Ramos (cell line): ENCODE measurements around the gene NUP214.

Experiments used
- in situ Hi-C: fragments of 300-500 bp; cut with MboI; formaldehyde crosslinking; loops from one replicate; pipeline ENCODE4 v1.14.3; 2022; ENCODE audit warnings: low sequenced_read_pairs; ENCODE audit not compliant: unreplicated experiment

The NUP214 gene

DNA sequence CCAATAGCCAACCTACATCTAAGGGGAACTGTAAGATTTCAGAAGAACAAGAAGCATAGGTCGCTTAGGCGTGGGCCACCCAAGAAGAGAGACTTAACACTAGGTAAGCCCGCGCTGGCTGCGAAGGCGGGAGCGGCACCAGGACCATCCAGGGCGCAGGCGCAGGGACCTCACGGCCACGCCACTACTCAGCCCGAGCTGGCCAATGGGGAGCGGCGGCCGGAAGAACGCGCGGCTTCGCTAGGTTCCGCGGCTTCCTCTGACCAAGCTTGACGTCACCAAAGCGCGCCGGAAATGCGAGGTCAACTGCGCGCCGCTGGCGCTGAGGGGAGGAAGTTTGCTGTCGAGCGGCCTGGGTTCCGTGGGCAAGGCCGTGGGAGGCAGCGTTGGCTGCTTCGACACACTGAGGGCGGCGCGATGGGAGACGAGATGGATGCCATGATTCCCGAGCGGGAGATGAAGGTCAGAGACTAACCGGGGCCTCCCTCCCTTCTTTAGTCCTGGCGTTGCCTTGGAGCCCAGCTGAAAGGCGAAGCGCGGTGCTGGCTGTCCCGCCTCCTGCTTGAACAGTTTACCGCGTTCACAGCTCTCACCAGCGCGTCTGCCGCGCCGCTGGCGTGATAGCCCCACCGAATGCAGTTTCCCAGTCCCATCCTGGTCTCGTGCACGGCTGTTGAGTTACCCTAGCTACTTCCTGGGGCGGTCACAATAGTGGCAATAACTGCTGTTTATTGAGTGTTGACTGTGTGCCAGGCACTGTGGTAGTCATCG lies at the start of gene NUP214:
Gene NUP214 (plus strand): TSS at position 299 of the 771 bp plus-strand sequence. CDS start 119 bp downstream, at position 418.
- in situ Hi-C loops, result no loop called here

DNA sequence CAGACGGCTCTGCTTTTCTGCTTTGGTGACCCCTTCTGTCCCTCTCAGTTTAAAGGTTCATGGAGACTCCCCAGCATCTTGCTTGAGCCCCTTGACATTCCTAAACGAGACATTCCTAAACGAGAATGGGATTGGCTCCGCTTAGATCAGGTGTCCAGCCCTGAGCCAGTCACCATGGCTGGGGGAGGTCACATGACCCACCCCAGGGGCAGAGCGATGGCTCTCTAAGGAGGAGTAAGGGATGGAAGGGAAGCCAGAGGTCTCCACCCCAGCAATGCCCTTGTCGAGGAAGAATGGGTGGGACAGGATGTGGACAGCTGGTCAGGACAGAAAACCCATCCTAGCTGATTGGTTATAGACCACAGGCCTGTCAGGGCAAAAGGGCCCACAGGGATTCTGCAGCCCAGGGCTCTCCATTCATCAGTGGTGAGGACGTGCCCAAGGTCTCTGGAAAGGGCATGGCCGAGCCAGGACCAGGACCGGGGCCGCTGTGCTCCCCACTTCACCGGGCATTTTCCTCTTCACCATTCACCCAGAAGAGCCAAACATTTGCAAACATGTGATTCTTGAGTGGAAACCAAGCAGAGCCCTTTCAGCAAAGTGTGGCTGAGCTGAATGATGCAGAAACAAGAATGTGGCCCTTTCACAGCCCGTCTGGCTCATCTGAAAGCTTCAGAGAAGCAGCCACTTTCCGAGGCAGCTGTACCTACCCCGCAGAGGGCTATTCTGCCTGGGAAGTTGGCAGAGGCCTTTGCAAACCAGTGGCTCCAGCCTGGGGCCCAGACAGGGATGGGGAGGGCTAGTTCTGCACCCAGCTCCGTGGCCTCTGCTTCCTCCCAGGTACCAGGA lies 48.8 kb upstream of the NUP214 start:
- in situ Hi-C loops, result no loop called here

DNA sequence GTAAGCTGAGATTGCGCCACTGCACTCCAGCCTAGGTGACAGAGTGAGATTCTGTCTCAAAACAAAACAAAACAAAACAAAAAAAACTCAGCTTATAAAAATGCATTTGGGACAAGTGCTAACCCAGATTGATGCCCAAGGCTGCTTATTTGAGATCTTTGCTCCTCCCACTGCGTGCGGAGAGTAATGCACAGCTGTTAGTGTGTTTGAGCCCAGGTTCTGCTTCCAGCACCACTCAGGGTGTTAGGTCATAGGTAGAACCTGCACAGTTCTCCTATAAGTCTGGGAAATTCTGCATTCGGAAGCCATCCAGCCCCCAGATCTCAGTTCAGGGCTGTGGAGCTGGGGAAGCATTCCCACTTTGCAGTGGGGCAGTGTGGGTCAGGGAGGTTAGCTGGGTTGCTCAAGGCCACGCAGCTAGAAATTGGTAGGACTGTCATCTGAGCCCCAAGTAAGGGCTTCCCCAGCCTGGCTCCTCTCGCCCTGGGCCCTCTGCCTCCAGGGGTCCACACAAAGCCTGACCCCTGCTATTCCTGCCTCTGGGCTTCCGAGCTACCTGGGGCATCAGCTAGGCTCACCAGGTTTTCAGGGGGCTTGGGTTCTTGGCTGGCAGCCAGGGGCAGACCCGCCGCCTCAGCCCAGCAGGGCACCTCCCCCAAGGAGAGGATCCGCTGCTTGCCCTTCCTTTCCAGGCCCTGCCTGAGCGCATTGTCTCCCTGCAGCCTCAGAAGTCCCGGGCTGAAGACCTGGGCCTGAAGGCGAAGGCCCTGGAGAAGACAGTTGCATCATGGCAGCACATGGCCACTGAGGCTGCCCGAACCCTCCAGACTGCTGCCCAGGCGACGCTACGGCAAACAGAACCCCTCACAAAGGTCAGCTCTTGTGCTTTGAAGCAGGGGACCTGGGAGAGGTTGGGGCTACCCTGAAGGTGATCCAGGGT lies 46.7 kb upstream of the NUP214 start:
- in situ Hi-C loops, result no loop called here

DNA sequence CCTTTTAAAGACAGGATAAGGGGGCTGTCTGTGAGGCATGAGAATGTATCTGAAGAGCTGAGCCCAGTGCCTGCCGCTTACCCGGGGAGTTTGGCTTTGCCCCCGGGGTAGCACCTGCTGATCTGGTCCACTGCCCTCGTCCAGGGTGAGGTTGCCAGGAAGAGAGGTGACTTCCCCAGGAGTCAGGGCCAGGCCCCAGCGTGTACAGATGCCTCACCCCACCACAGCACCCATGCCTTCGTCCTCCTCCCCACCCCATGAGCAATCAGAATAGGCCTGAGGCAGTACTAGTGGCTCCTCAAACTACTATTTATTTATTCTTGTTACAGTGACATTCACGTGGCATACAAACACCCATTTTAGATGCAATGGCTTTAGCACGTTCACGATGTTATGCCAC lies 44.8 kb upstream of the NUP214 start:
- in situ Hi-C loops, result no loop called here

DNA sequence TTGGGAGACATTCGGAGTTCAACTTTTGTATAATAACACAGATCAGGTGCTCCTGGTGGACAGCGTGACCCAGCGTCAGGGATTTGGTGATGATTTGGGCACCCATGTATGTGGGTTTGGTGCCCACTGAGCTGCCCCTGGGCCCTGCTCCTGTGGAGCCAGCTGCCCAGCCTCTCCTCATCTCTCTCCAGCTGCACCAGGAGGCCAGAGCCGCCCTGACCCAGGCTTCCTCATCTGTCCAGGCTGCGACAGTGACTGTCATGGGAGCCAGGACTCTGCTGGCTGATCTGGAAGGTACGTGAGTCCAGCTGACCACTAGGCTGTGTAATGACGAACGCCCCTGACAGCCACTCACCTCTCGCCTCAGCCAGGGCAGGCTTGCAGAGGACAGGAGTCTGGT lies 43.5 kb upstream of the NUP214 start:
- in situ Hi-C loops, result no loop called here

DNA sequence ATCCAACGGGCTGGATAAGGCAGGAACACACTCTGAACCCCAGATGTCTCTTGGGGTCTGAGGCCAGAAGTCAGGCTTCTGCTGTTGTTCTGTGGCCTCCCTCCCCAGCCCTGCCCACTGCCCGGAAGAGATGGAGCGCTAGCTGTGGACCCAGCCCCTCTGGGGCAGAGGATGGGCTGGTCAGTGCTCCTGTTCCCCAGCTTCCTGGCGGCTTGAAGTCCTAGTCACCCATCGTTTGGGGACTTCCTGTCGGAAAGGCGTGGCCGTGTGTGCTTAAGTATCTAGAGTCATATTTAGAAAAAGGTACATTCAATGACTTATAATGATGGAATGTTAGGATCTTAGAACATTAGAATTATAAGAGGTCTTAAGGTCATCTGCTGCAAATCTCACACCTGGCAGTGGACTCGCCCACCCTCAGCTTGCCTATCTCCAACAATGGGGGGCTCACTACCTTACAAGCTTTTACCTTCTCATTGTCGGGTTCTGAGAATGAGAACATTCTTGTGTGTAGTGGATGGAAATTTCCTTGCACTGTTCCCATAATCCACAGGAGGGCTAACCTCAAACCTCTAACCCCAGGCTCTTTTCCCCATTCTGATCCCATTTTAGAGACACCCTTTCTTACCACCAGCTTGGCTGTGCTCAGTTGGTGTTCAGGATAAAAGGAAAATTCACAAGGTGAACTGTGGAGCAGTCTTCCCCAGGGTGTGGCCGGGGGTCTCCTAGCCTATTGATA lies 42.4 kb upstream of the NUP214 start:
- in situ Hi-C loops, result no loop called here

DNA sequence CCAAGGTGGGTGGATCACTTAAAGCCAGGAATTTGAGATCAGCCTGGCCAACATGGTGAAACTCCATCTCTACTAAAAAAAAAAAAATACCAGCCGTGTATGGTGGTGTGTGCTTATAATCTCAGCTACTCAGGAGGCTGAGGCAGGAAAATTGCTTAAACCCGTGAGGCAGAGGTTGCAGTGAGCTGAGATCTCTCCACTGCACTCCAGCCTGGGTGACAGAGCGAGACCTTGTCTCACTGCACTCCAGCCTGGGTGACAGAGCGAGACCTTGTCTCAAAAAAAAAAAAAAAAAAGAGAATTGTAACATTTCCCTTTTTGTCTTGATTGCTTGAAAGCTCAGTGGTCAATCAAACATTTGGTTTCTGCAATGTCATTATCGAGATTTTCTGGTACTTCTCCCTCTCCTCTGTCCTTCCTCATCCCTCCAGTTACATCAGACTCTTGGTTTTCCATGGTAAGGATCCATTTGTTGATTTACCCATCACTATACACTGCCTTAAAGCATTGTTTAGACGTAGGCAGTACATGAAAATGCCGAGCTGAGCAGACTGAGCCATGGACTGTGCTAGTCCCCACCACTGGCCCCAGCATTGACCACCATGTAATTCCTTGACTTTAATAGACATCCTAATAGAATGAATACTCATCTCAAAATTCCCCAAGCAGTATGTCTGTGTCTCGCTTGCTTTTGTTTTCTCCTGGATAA lies 40.6 kb upstream of the NUP214 start:
- in situ Hi-C loops, result no loop called here

DNA sequence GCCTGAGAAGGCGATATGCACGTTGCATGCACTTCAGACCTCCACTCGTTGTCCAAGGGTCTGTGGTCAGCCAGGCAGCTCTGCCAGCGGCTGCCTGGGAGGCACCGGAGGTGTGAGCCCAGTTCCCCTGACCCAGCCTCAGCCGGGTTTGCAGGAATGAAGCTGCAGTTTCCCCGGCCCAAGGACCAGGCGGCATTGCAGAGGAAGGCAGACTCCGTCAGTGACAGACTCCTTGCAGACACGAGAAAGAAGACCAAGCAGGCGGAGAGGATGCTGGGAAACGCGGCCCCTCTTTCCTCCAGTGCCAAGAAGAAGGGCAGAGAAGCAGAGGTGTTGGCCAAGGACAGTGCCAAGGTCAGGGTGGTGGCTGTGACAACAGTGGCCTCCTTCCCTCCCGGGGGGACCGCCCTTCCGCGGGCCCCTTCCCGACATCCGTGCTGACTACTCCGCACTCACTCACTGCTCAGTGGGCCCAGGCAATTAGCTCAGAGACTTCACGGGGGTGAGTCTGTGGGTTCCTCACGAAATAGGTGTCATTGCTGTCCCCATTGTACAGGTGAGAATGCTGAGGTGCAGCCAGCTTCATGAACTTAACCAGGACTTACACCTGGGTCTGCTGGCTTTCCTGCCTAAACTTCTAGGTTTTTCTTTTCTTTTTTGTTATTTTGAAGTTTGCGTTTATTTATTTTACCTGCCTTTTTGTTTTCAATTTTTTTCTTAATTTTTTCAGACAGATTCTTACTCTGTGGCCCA lies 39.8 kb upstream of the NUP214 start:
- in situ Hi-C loops, result no loop called here

DNA sequence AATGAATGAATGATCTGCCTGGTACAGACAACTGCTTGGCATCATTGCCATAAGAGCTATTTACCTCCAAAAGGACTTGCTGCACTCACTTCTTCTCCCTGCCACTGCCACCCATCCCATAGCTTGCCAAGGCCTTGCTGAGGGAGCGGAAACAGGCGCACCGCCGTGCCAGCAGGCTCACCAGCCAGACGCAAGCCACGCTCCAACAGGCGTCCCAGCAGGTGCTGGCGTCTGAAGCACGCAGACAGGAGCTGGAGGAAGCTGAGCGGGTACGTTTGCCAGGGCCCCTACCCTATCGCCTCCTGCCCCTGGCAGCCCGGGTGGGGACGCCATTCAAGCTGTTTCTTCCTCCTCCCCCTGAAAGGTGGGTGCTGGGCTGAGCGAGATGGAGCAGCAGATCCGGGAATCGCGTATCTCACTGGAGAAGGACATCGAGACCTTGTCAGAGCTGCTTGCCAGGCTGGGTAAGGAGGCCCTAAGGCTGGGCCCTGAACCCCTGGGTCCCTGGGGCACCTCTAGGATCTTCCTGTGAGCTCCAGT lies 38.0 kb upstream of the NUP214 start:
- in situ Hi-C loops, result no loop called here

DNA sequence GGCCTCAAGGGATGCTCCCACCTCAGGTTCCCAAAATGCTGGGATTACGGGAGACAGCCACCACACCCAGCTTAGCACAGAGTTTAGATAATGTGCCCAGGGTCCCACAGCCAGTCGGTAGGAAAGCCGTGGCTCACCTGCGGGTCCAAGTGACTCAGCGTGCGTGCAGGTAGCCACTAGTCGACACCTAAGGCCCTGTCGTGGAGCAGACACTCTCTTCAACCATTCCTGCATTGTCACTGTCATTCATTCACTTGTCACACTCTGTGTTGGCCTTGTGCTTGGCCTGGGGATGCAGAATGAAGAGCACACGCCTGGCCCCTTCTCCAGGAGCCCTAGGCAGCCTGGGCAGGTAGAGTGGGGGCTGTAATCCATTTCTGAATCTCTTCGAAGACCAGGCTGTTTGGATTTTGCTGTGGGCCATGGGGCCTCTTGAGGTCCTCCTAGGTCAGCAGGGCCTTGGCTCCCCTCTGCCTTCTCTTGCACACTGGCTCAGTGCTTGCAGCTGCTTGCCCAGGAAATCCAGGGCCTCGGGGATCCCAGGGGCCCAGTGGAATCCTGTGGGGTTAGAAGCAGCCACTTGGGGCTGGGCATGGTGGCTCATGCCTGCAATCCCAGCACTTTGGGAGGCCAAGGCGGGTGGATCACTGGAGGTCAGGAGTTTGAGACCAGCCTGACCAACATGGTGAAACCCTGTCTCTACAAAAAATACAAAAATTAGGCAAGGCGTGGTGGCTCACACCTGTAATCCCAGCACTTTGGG lies 35.2 kb upstream of the NUP214 start:
- in situ Hi-C loops, result no loop called here

DNA sequence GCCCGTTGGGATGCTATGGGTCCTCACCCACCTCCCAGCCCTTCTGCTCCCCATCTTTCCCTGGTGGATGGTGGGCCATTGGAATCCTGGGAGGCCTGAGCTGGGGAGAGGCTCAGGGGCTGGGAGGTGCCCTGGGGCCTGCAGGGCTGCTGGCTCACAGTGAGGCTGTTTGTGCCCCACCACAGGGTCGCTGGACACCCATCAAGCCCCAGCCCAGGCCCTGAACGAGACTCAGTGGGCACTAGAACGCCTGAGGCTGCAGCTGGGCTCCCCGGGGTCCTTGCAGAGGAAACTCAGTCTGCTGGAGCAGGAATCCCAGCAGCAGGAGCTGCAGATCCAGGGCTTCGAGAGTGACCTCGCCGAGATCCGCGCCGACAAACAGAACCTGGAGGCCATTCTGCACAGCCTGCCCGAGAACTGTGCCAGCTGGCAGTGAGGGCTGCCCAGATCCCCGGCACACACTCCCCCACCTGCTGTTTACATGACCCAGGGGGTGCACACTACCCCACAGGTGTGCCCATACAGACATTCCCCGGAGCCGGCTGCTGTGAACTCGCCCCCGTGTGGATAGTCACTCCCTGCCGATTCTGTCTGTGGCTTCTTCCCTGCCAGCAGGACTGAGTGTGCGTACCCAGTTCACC lies 33.9 kb upstream of the NUP214 start:
- in situ Hi-C loops, result no loop called here

DNA sequence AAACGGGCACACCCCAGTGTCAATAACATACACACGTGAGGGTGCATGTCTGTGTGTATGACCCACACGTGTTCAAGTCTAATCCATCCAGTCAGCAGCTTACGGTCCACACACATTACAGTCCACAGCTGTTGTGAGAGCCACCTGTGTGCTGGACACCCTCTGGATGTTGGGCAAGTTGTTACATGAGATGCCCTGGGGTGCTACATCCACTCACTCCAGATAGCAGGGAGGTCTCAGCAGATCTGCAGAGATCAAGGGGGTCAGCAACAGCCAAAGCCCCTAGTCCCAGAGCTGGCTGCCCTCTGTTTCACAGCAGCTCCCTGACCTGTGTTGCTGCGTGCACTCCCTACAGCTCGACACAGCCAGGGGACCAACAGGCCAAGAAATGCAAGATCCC lies 33.4 kb upstream of the NUP214 start:
- in situ Hi-C loops, result no loop called here

DNA sequence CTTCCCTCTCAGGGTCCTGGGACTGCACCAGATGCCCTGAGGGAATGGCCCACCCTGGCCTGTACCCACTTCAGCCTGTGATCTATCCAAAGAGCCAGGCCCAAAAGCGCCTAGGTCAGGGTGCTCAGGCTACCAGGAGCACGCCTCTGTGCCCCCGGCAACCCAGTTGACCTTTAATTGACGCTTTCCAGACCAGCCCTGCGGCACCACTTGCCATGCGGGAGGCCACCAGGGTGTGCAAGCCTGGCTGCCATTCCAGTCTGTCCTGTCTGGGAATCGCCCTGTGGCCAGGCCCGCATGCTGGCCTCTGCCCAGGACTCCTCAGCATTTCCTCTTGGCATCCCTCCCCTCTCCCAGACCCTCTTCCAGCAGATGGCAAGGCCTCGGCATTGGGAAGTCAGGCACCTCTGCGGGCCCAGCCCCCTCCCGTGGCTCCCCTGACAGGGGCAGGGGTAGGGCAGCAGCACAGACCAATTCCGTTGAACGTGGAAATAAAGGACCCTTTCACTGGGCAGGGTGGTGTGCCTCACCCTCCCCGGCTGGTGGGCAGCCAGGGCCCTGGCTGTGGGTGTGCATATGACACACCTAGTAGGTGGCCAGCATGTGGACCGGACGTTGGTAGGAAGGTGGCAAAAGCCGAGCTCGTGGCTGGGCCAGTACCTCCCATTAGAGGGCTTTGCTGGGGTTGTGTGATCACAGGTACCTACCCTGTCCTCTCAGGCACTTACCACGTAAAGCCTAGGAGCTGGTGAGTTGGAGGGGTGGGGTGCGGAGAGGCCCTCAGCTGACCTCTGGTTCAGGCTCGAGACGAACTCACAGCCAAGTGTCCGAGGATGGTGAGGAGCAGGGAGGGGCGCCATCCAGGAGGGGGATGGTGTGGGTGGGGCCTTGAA lies 32.6 kb upstream of the NUP214 start:
- in situ Hi-C loops, result no loop called here

DNA sequence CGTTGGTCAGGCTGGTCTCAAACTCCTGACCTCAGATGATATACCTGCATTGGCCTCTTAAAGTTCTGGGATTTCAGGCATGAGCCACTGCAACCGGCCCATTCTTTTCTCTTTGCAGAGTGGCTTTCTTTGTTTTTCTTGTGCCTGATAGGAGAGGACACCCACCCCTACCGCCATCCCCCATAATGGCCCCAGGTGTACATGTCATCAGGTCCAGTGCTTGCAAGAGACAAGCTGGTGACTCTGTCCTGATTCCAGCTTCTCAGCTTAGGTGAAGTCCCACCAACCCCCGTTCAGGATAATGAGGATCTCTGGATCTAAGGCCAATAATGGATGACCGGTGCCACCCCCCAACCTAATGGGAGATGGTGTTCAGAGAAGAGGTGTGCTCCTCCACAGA lies 31.4 kb upstream of the NUP214 start:
- in situ Hi-C loops, result no loop called here

DNA sequence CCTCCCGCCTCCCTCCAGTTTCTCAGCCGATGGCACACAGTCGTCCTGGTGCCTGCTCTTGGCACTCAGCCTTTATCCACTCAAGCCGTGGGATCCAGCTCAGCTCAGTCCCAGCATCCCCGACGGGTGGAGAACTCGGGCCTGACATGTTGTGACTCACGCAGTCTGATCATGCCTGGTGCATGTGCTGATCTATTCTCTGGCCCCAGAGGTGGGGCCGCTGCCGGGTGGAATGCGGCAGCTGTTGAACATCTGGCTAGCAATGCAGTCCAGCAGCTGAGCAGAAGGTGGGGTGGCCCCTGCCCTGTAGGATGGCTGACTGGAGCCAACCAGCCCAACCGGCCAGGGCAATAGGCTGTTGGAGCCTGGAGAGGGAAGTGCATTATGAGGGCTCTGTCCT lies 30.8 kb upstream of the NUP214 start:
- in situ Hi-C loops, result no loop called here

DNA sequence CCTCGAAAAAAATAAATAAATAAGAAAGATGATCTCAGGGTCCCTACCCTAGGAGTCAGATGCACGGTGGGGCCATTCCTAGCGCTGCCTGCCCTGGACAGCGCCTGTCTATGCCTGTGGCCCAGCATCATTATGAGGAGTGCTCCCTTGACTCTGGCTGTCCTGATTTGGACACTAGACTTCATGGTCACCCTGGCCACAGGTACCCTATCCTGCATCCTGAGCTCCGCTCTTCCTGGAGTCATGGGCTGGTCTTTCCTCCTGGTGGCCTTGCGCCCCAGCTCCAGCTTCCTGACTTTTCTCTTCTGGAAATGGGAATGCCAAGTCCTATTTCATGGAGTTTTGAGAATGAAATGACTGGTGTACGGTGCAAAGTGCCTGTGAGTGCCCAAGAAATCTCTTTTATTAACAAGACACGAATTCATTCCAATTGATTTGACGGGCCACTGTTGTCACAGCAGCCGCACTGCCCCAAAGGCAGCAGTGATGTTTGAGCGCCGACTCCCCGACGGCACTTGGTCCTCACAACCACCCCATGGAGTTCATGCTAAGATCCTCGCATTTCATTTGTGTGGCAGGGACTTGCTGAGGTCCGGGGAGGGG lies 29.6 kb upstream of the NUP214 start:
- in situ Hi-C loops, result no loop called here
